Measurements from ENCODE around the gene PIK3C2B. TPM values are rescaled to one million over a fixed set of nuclear protein-coding genes. Genes with fewer than 3 reads are reported as not detected.
A peak's percentile ranks its signal among the peaks of the same experiment; 100 is the strongest.
"Not testable (repeated sequence)": the region's sequence is repeated elsewhere in the genome, so short reads cannot be mapped to it uniquely, and the experiment has no call there.

The PIK3C2B gene
- total RNA-seq, 4 donors from 2014 or later, result 7.9 to 18.2 (median 16.1) TPM

DNA sequence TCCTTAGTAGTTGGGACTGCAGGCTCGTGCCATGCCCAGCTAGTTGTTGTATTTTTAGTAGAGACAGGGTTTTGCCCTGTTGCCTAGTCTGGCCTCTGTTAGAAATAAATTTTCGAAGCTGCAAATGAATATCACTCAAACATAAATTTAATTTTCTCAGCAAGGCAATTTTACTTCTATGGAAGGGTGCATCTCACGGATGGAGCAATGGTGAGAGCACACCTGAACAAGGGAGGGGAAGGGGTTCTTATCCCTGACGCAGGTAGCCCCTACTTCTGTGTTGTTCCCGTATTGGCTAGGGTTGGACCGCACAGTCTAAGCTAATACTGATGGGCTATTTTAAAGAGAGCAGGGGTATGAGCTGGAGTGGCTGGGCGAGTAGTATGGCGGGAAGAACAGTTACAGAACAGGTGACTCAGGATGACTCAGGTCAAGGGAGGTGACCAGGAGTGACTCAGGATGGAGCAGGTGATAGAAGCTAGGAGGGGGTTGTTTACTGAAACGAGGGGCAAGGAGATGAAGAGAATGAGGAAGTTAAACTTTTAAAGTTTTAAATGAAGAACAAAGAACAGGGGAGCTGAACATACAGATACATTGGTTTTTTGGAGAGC lies 29.1 kb upstream of the PIK3C2B start:
- 95 to 100% methylated on average over 3 to 9 of the region's 9 CpGs for WGBS, 2 donors (ENCODE audit: low coverage in 1 of 2)

DNA sequence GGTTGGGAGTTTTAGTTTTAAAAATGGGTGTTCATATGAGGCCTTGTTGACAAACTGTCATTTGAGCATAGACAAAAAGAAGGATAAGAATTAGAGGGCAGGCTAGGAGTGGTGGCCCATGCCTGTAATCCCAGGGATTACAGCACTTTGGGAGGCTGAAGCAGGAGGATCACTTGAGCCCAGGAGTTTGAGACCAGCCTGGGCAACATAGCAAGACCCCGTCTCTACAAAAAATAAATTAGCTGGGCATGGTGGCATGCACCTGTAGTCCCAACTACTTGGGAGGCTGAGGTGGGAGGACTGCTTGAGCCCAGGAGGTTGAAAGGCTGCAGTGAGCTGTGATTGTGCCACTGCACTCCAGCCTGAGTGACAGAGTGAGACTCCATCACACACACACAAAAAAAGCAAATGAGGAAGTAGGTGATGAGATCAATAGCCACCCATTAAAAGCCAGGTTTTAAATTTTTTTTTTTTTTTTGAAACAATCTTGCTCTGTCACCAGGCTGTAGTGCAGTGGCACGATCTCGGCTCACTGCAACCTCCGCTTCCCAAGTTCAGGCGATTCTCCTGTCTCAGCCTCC lies 27.4 kb upstream of the PIK3C2B start:
- not testable (repeated sequence) for H3K9me3 ChIP-seq, H3K4me3 ChIP-seq, H3K27ac ChIP-seq, ATAC-seq, H3K27me3 ChIP-seq
- Histone ChIP-seq H3K36me3 (peaks cover 0 to 46% of the 10 kb centered on the region in 2 donors), H3K4me1 (peaks cover 0 to 49% (median 9%) of the 10 kb centered on the region in 3 donors)
- 71 to 83% methylated on average over 4 of the region's 5 CpGs for WGBS, 2 donors (ENCODE audit: low coverage in 1 of 2)

More for the DNA sequence above, 29.1 kb upstream of the PIK3C2B start:
- H3K4me1 ChIP-seq, result peaks cover 0 to 32% (median 0%) of the 10 kb centered on the region in 3 donors
- H3K36me3 ChIP-seq, result peaks cover 0 to 52% of the 10 kb centered on the region in 2 donors
- H3K9me3 ChIP-seq, result no peaks in the 10 kb centered on the region
- TF ChIP-seq POLR2A (IDR thresholded peaks at IDR 0.05), result no peak
- TF ChIP-seq EP300 (IDR thresholded peaks at IDR 0.05), result no peak
- TF ChIP-seq POLR2AphosphoS5 (IDR thresholded peaks at IDR 0.05), result no peak
- TF ChIP-seq, protein P1, sequence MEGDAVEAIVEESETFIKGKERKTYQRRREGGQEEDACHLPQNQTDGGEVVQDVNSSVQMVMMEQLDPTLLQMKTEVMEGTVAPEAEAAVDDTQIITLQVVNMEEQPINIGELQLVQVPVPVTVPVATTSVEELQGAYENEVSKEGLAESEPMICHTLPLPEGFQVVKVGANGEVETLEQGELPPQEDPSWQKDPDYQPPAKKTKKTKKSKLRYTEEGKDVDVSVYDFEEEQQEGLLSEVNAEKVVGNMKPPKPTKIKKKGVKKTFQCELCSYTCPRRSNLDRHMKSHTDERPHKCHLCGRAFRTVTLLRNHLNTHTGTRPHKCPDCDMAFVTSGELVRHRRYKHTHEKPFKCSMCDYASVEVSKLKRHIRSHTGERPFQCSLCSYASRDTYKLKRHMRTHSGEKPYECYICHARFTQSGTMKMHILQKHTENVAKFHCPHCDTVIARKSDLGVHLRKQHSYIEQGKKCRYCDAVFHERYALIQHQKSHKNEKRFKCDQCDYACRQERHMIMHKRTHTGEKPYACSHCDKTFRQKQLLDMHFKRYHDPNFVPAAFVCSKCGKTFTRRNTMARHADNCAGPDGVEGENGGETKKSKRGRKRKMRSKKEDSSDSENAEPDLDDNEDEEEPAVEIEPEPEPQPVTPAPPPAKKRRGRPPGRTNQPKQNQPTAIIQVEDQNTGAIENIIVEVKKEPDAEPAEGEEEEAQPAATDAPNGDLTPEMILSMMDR (IDR thresholded peaks at IDR 0.05), result no peak
- ATAC-seq, result no peak
- H3K4me3 ChIP-seq, result no peak overlapping the region
- H3K27ac ChIP-seq, result no peak overlapping the region
- H3K27me3 ChIP-seq, result no peaks in the 10 kb centered on the region

DNA sequence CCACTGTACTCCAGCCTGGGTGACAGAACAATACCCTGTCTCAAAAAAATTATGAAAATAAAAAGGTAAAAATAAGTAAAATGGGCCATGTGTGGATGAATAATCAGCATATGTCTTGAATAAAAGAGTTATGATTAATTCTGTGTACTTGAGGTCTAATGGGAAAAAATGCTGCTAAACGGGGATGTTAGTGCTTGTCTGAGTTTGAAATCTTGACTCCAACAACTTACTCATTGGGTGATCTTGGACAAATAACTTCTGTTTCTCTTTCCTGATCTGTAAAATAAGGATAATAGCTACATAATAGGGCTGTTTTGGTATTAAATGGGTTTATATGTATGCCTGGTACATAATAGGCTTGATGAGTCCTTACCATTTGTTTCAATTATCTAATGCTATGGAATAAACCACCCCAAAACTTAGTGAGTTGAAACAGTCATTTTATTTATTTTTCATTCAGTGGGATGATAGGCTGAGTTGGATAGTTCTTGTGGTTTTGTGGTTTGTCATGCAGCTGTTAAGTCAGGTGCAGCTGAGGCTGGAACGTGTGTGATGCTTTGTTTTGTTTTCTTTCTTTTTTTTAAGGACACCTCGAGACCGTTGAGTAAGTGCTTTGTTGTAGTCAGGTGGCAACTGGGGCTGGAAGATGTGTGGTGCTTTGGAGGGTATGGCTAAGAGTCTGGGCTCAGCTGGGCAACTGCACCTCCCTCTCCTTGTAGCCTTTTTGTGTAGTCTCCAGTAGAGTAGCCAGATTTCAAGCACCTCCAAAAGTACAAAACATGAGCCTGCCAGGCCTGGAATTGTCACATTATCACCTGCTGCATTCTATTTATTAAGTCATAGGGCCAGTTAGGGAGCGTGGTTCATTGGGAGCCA lies 26.5 kb upstream of the PIK3C2B start:
- Histone ChIP-seq H3K9me3 (no peaks in the 10 kb centered on the region), H3K36me3 (peaks cover 0 to 37% of the 10 kb centered on the region in 2 donors), H3K27me3 (no peaks in the 10 kb centered on the region), H3K27ac (no peak overlapping the region), H3K4me3 (no peak overlapping the region), H3K4me1 (peaks cover 0 to 52% (median 9%) of the 10 kb centered on the region in 3 donors)
- WGBS, 2 donors (ENCODE audit: low coverage in 1 of 2), result 60 to 62% methylated on average over 2 to 4 of the region's 5 CpGs
- no peak for ATAC-seq
- TF ChIP-seq, protein P1 (IDR thresholded peaks at IDR 0.05), result no peak
- TF ChIP-seq EP300 (IDR thresholded peaks at IDR 0.05) (no peak), POLR2A (IDR thresholded peaks at IDR 0.05) (no peak), POLR2AphosphoS5 (IDR thresholded peaks at IDR 0.05) (no peak)

DNA sequence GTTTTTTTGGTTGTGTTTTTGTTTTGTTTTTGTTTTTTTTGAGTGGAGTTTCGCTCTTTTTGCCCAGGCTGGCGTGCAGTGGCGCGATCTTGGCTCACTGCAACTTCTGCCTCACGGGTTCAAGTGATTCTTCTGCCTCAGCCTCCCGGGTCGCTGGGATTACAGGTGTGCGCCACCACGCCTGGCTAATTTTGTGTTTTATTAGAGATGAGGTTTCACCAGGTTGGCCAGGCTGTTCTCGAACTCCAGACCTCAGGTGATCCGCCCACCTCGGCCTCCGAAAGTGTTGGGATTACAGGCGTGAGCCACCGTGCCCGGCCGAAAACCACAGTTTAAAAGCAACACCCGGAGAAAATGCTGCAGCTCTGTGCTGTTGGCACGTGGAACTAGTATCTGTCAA lies 22.8 kb upstream of the PIK3C2B start:
- peaks cover 0 to 59% (median 9%) of the 10 kb centered on the region in 3 donors for H3K4me1 ChIP-seq
- not testable (repeated sequence) for H3K27ac ChIP-seq, ATAC-seq, H3K27me3 ChIP-seq, H3K9me3 ChIP-seq
- H3K36me3 ChIP-seq, result peaks cover 0 to 12% of the 10 kb centered on the region in 2 donors
- 88 to 90% methylated on average over 10 to 12 of the region's 19 CpGs for WGBS, 2 donors (ENCODE audit: low coverage in 1 of 2)
- H3K4me3 ChIP-seq, result peak overlapping the region in 1 of 2 donors; percentile 90

DNA sequence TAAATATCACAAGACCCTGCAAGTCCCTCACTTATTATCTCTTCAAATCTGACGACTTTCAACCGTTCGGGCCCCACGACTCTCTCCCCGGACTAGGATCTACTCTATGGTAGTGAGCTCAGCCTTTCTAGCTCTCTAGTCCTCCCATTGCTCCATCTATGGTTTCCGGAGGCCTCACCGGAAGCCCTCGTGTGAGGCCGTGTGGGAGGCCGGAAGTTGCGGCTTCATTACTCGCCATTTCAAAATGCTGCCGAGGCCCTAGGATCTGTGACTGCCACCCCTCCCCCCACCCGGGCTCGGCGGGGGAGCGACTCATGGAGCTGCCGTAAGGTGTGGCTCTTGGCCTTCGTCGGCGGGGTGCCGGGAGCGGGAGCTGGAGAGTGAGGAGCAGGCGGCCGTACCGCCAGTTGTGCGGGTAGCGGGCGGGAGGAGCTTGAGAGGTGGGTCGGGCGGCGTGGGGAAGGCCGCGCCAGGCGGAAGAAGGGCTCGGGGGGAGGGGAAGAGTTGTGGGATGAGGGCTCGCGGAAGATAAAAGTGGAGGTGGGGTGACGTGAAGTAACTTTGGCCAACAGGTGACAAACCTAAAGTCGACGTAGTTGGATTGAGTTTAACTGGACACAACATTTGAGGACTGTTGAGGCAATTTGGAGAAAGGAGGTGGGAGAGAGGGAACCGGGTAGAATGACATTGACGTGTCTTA lies 21.7 kb upstream of the PIK3C2B start, which contains the start of gene MDM4:
TSS of gene MDM4 (plus strand) at position 227 of the 700 bp plus-strand sequence. CDS start 9,113 bp downstream, outside the sequence.
- peaks cover 0 to 53% (median 9%) of the 10 kb centered on the region in 3 donors for H3K4me1 ChIP-seq
- H3K9me3 ChIP-seq, result no peaks in the 10 kb centered on the region
- TF ChIP-seq EP300 (IDR thresholded peaks at IDR 0.05), result no peak
- TF ChIP-seq POLR2A (IDR thresholded peaks at IDR 0.05), result peak; percentile 76 to 82
- TF ChIP-seq, protein P1 (IDR thresholded peaks at IDR 0.05), result peak in 1 of 4 experiments; percentile 20
- peak; percentile 85 for TF ChIP-seq POLR2AphosphoS5 (IDR thresholded peaks at IDR 0.05)
- peak within 1 kb of the TSS; percentile 62 to 90 for H3K4me3 ChIP-seq
- 0 to 3% methylated on average over 11 to 15 of the region's 43 CpGs for WGBS, 2 donors (ENCODE audit: low coverage in 1 of 2)
- peak within 1 kb of the TSS; percentile 74 to 94 (median 92) for H3K27ac ChIP-seq
- peak; percentile 99 for ATAC-seq
- no peaks in the 10 kb centered on the region for H3K27me3 ChIP-seq
- peaks cover 0 to 12% of the 10 kb centered on the region in 2 donors for H3K36me3 ChIP-seq

All from gastroesophageal sphincter (tissue), 4 donors.